Measurements from ENCODE around the gene CYP2W1.

DNA sequence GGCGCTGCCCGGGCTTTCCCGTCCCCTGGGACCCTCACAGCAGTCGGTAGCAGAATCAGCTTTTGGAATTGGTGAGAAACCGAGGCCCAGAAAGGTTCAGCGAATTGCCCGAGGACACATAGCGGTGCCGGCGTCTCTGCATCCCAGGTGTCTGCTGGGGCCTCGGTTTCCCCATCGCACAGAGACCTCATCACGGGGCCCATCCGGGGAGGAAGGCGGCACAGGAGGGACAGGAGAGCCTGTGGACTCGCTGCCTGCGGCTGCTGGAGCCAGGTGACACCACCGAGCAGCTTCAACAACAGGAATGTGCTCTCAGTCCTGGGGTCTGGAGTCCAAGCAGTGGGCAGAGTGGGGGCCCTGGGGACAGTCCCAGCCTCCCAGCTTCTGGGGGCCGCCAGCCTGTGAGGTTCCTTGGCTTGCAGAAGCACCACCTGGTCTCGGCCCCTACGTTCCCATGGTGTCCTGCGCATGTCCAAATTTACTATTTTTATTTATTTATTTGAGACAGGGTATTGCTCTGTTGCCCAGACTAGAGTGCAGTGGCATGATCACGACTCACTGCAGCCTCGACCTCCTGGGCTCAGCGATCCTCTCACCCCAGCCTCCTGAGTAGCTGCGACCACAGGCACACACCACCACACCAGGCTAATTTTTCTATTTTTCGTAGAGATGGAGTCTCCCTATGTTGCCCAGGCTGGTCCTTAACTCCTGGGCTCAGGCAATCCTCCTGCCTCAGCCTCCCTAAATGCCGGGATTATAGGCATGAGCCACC is 7.1 kb upstream of the CYP2W1 start:
- TF ChIP-seq, protein P1, sequence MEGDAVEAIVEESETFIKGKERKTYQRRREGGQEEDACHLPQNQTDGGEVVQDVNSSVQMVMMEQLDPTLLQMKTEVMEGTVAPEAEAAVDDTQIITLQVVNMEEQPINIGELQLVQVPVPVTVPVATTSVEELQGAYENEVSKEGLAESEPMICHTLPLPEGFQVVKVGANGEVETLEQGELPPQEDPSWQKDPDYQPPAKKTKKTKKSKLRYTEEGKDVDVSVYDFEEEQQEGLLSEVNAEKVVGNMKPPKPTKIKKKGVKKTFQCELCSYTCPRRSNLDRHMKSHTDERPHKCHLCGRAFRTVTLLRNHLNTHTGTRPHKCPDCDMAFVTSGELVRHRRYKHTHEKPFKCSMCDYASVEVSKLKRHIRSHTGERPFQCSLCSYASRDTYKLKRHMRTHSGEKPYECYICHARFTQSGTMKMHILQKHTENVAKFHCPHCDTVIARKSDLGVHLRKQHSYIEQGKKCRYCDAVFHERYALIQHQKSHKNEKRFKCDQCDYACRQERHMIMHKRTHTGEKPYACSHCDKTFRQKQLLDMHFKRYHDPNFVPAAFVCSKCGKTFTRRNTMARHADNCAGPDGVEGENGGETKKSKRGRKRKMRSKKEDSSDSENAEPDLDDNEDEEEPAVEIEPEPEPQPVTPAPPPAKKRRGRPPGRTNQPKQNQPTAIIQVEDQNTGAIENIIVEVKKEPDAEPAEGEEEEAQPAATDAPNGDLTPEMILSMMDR (IDR thresholded peaks at IDR 0.05 in 8 of 11, conservative IDR thresholded peaks at IDR 0.05 in 3 of 11): no peak
- no peak for TF ChIP-seq POLR2AphosphoS5 (IDR thresholded peaks at IDR 0.05)
